HAP-1 (cell line): ENCODE results near the gene HPS3.
"Not testable (repeated sequence)": the region's sequence is repeated elsewhere in the genome, so short reads cannot be mapped to it uniquely, and the experiment has no call there.

ENCODE experiments used
- DNase-seq, 2 experiments: peaks; one replicate each; pipeline ENCODE4 v3.0.0-alpha.2; 2016 to 2020; ENCODE audit warnings: low spot score in 2 of 2
- H3K27me3 ChIP-seq: fragments of 250-450 bp; sonication (Bioruptor Pico); 2 replicates; pipeline ENCODE4 v1.5.1; 2020; ENCODE audit warnings: low read depth, mild to moderate bottlenecking, moderate library complexity
- H3K36me3 ChIP-seq: fragments of 250-450 bp; sonication (Bioruptor Pico); replicated peaks from 2 replicates; pipeline ENCODE4 v1.5.1; 2020; ENCODE audit warnings: mild to moderate bottlenecking
- H3K4me1 ChIP-seq: fragments of 250-450 bp; sonication (Bioruptor Pico); 2 replicates; pipeline ENCODE4 v1.5.1; 2020; ENCODE audit warnings: mild to moderate bottlenecking
- H3K4me3 ChIP-seq: fragments of 250-450 bp; sonication (Bioruptor Pico); 2 replicates; pipeline ENCODE4 v1.5.1; 2020; ENCODE audit warnings: mild to moderate bottlenecking, moderate library complexity
- H3K9me3 ChIP-seq: fragments of 250-450 bp; sonication (Bioruptor Pico); 2 replicates; pipeline ENCODE4 v1.5.1; 2020; ENCODE audit warnings: mild to moderate bottlenecking, moderate library complexity
- in situ Hi-C: fragments of 300-500 bp; cut with MboI; formaldehyde crosslinking; loops from 3 replicates; pipeline ENCODE4 v1.14.3; 2020; ENCODE audit warnings: low sequenced_read_pairs, inconsistent platforms, mixed read lengths

Gene HPS3

DNA sequence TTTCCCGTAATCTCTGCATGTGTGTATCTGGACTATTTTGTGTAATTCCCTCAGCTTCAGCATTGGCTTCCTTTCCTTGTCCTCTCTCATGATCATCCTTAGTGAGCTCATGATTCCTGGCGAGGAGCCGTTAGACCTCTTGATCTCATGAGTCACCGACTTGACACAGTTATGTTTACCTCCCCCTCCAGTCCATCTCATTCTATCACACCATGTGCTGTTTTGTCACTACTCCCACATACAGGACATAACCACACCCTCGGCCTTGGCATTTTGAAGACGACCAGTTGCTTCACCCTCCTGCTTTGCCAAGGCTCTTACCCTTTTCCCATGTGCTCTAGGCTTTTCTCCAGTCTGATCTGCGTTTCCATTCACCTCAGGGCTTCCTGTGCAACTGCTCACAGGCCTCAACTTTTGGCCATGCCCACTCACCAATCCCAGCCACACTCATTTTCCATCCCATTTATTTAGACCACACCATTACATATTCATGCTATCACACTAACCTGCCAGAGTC is 50.7 kb downstream of the HPS3 start:
- Histone ChIP-seq H3K4me3 (no peak overlapping the region), H3K27me3 (no peaks in the 10 kb centered on the region), H3K9me3 (no peaks in the 10 kb centered on the region), H3K36me3 (0 out of 2 replicates have a peak, but pooled peaks cover 4% of the 10 kb centered on the region), H3K4me1 (no peaks in the 10 kb centered on the region)
- DNase-seq, result no peak
- in situ Hi-C loops, result no loop called here

- in situ Hi-C loops, result no loop called here
- Histone ChIP-seq H3K9me3 (no peaks in the 10 kb centered on the region), H3K36me3 (0 out of 2 replicates have a peak, but pooled peaks cover 4% of the 10 kb centered on the region), H3K27me3 (no peaks in the 10 kb centered on the region), H3K4me3 (no peak overlapping the region), H3K4me1 (no peaks in the 10 kb centered on the region)
- no peak for DNase-seq
Observed at GRCh38 chr3:149181182-149181581, 51.7 kb downstream of the HPS3 start.

DNA sequence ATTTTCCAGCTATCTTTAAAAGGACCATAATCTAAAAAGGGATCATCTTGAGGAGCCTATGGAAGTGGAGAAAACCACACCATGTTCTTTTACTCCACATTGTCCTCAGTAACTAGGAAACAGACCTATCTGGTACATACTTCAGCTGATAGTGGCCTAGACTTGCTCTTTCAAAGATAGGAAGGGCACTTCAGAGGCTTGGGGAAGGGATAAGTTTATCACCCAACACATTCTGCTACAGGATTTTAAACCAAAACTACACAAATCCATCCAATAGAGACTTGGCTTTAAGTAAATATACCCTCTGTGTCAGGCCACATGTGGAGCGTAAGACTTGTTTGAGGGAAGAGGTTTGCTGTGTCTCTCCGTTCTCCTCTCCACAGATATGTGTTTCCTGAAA is 56.8 kb downstream of the HPS3 start:
- in situ Hi-C loops, result no loop called here
- no peak for DNase-seq
- Histone ChIP-seq H3K36me3 (no peaks in the 10 kb centered on the region), H3K9me3 (no peaks in the 10 kb centered on the region), H3K27me3 (no peaks in the 10 kb centered on the region), H3K4me1 (no peaks in the 10 kb centered on the region), H3K4me3 (no peak overlapping the region)

DNA sequence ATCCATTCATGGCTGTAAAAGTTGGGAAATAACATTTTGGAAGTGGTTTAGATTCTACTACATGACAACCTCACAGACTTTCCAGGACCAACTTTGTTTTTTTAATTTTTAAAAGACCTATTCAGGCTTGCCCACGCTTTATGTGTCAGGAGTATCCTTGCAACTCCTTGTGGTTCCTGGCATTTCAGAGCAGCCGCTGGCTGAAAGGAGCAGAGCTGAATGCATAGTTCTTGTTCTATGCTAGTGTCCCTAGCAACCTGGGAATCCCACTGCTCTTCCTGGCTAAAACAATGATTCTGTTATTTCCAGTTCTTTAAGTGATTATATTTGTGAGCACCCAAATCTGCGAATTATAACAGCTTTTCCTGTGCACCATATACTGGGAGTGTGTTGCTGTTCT is 57.3 kb downstream of the HPS3 start:
- in situ Hi-C loops, result no loop called here
- no peak for DNase-seq
- no peaks in the 10 kb centered on the region for H3K4me1 ChIP-seq
- no peaks in the 10 kb centered on the region for H3K36me3 ChIP-seq
- no peak overlapping the region for H3K4me3 ChIP-seq
- H3K9me3 ChIP-seq, result no peaks in the 10 kb centered on the region
- H3K27me3 ChIP-seq, result no peaks in the 10 kb centered on the region

DNA sequence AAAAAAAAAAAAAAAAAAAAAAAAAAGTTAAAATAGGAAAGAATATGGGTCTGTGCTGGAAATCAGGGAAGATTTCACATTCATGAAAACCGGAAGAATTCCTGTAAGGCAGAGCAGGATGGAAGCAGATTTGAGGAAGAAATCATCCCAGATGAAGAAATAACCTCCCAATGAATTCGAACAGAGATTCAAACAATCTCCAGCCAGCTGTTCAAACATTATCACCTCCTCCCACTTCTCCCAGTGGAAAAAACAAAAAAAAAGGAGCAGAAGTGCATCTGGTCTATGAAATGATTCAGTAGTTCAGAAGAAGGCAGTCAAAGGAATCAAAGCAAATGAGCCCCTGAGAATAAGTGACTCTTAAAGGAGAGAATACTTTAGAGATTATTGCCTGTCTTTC is 59.1 kb downstream of the HPS3 start:
- DNase-seq, result no peak
- Histone ChIP-seq H3K4me1 (no peaks in the 10 kb centered on the region), H3K36me3 (no peaks in the 10 kb centered on the region), H3K4me3 (no peak overlapping the region), H3K9me3 (no peaks in the 10 kb centered on the region), H3K27me3 (no peaks in the 10 kb centered on the region)
- in situ Hi-C loops, result no loop called here

DNA sequence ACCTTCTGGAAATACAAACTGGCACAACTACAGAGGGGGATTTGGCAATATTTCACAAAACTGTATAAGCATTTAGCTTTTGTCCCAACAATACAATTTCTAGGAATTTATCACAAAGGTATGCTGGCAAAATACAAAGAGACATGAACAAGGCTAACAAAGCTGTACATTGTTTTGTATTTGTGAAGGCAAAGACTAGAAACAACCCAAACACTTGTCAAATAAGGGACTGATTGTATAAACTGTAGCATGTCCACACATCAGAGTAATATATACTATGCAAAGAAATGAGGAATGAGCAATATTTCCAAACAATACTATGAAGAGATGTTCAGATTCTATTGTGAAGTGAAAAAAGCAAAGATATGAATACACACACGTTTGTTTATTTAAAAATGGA is 65.8 kb downstream of the HPS3 start:
- peaks cover 47% of the 10 kb centered on the region for H3K4me1 ChIP-seq
- H3K36me3 ChIP-seq, result no peaks in the 10 kb centered on the region
- no peaks in the 10 kb centered on the region for H3K27me3 ChIP-seq
- H3K9me3 ChIP-seq, result no peaks in the 10 kb centered on the region
- DNase-seq, result no peak
- H3K4me3 ChIP-seq, result no peak overlapping the region
- in situ Hi-C loops, result no loop called here

DNA sequence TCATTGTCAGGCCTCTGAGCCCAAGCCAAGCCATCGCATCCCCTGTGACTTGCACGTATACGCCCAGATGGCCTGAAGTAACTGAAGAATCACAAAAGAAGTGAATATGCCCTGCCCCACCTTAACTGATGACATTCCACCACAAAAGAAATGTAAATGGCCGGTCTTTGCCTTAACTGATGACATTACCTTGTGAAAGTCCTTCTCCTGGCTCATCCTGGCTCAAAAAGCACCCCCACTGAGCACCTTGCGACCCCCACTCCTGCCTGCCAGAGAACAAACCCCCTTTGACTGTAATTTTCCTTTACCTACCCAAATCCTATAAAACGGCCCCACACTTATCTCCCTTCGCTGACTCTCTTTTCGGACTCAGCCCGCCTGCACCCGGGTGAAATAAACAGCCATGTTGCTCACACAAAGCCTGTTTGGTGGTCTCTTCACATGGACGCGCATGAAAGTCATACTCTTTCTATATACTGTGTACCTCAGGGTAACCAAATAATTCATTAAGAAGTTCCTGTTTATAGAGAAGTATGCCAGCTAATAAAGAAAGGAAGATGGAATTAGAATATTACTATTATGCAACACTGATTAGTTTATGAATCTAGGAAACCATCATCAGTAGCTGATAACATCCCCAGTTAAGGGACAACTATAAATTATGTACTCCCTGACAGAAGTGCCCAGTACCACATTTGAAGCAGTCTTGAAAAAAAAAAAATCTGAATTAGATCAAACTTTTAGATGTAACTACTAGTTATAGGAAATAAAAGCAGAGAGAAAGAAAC is 67.6 kb downstream of the HPS3 start:
- H3K9me3 ChIP-seq, H3K27me3 ChIP-seq, H3K36me3 ChIP-seq, in situ Hi-C loops, DNase-seq, H3K4me3 ChIP-seq: not testable (repeated sequence)
- peaks cover 47% of the 10 kb centered on the region for H3K4me1 ChIP-seq

DNA sequence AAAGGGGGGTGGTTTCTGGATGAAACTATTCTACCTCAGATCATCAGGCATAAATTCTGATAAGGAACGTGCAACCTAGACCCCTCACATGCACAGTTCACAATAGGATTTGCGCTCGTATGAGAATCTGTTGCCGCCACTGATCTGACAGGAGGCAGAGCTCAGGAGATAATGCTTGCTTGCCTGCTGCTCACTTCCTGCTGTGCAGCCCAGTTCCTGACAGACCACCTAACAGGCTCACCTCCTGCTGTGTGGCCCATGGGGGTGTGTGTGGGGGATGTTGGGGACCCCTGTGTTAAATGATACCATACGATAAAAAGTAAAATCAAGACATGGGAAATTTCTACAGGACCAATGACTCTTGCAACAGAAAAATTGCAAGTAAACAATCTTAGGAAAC is 68.2 kb downstream of the HPS3 start:
- Histone ChIP-seq H3K27me3 (no peaks in the 10 kb centered on the region), H3K4me1 (peaks cover 47% of the 10 kb centered on the region), H3K9me3 (no peaks in the 10 kb centered on the region), H3K4me3 (no peak overlapping the region), H3K36me3 (no peaks in the 10 kb centered on the region)
- in situ Hi-C loops, result no loop called here
- DNase-seq, result no peak

DNA sequence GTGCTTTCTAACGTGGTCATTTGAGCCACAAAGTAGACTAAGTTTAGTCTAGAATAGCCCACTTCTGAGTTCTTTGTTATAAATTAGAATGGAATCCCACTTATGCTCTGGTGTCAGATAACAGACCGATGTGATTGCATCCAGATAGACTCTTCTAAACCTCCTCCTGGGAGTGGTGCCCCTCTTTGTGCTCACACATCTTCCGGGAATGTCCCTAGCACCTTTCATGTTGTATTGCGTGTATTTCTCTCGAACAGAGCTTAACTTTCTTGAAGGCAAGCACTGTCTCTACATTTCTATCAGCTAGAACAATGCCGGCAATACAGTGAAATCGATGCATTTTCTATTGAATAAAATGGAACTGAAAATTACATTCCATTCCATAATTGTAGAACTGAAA is 69.2 kb downstream of the HPS3 start:
- no peak overlapping the region for H3K4me3 ChIP-seq
- in situ Hi-C loops, result no loop called here
- peak; percentile 59 to 78 for DNase-seq
- peaks cover 47% of the 10 kb centered on the region for H3K4me1 ChIP-seq
- no peaks in the 10 kb centered on the region for H3K36me3 ChIP-seq
- H3K9me3 ChIP-seq, result no peaks in the 10 kb centered on the region
- H3K27me3 ChIP-seq, result no peaks in the 10 kb centered on the region

DNA sequence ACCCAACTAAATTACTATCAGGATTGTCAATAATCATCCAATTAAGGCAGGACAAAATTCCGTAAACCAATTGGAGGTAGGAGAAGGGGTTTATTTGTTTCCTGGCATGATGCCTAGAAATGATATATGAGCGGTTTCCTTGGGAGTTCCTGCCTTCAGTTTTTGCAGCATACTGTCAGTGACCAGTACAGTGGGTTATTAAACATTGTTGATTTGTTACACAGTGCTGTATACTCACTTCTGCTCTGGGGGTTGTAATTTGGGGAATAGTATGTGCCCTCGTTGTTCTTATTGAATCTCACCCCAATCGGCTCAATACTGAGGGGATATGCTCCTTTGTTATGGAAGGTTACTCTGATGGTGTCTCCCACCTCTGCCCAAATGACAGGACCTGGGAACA is 70.0 kb downstream of the HPS3 start:
- no peaks in the 10 kb centered on the region for H3K27me3 ChIP-seq
- H3K36me3 ChIP-seq, result no peaks in the 10 kb centered on the region
- no peaks in the 10 kb centered on the region for H3K9me3 ChIP-seq
- in situ Hi-C loops, result no loop called here
- DNase-seq, result peak in 1 of 2 experiments; percentile 38
- no peak overlapping the region for H3K4me3 ChIP-seq
- peaks cover 47% of the 10 kb centered on the region for H3K4me1 ChIP-seq

GRCh38 chr3:149203758-149204157 is 74.3 kb downstream of the HPS3 start:
- Histone ChIP-seq H3K36me3 (no peaks in the 10 kb centered on the region), H3K27me3 (no peaks in the 10 kb centered on the region), H3K4me1 (peaks cover 14% of the 10 kb centered on the region), H3K9me3 (no peaks in the 10 kb centered on the region), H3K4me3 (no peak overlapping the region)
- DNase-seq, result no peak
- in situ Hi-C loops, result no loop called here

GRCh38 chr3:149204390-149204991 is 75.1 kb downstream of the HPS3 start:
- Histone ChIP-seq H3K4me3 (no peak overlapping the region), H3K27me3 (no peaks in the 10 kb centered on the region), H3K9me3 (no peaks in the 10 kb centered on the region), H3K36me3 (no peaks in the 10 kb centered on the region), H3K4me1 (peaks cover 8% of the 10 kb centered on the region)
- DNase-seq, result no peak
- in situ Hi-C loops, result no loop called here

- Histone ChIP-seq H3K4me1 (0 out of 2 replicates have a peak, but pooled peaks cover 3% of the 10 kb centered on the region), H3K9me3 (no peaks in the 10 kb centered on the region), H3K4me3 (no peak overlapping the region), H3K27me3 (no peaks in the 10 kb centered on the region), H3K36me3 (no peaks in the 10 kb centered on the region)
- in situ Hi-C loops, result no loop called here
- DNase-seq, result no peak
Observed at GRCh38 chr3:149207475-149207874, 78.0 kb downstream of the HPS3 start.

DNA sequence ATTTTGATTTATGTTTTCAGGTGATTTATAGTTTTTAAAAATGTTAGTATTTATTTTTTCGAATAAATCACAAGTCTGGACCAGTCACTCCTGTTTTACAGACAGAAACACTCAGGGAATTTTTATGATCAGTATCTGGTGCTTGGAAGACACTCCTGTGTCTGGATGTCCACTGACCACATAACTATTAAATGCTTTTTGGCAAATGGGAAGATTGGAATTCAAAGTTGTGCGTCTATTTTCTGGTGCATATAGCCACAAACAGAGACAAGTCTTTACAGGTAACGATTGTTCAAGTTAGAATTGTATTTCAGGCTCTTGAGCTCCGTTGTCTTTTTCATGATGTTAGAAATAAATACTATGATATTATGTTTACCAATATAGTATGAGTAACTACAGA is 80.0 kb downstream of the HPS3 start:
- Histone ChIP-seq H3K9me3 (no peaks in the 10 kb centered on the region), H3K4me1 (0 out of 2 replicates have a peak, but pooled peaks cover 3% of the 10 kb centered on the region), H3K36me3 (no peaks in the 10 kb centered on the region), H3K27me3 (no peaks in the 10 kb centered on the region), H3K4me3 (no peak overlapping the region)
- in situ Hi-C loops, result no loop called here
- no peak for DNase-seq
